UCSD-AML1 (cell line): Measurements from ENCODE around the gene NPIPB9.
"Not testable (repeated sequence)": the region's sequence is repeated elsewhere in the genome, so short reads cannot be mapped to it uniquely, and the experiment has no call there.

ENCODE experiments used
- DNase-seq: peaks from one replicate; lab custom pipeline; 2025; ENCODE audit not compliant: unreplicated experiment; lab: John Stamatoyannopoulos, UW

The NPIPB9 gene

GRCh38 chr16:28751487-28751886 lies at the start of gene NPIPB9:
NPIPB9 (plus strand) TSS chr16:28751787.
- not testable (repeated sequence) for DNase-seq

GRCh38 chr16:28704246-28704645 lies 47.3 kb upstream of the NPIPB9 start:
- DNase-seq, result not testable (repeated sequence)

DNA sequence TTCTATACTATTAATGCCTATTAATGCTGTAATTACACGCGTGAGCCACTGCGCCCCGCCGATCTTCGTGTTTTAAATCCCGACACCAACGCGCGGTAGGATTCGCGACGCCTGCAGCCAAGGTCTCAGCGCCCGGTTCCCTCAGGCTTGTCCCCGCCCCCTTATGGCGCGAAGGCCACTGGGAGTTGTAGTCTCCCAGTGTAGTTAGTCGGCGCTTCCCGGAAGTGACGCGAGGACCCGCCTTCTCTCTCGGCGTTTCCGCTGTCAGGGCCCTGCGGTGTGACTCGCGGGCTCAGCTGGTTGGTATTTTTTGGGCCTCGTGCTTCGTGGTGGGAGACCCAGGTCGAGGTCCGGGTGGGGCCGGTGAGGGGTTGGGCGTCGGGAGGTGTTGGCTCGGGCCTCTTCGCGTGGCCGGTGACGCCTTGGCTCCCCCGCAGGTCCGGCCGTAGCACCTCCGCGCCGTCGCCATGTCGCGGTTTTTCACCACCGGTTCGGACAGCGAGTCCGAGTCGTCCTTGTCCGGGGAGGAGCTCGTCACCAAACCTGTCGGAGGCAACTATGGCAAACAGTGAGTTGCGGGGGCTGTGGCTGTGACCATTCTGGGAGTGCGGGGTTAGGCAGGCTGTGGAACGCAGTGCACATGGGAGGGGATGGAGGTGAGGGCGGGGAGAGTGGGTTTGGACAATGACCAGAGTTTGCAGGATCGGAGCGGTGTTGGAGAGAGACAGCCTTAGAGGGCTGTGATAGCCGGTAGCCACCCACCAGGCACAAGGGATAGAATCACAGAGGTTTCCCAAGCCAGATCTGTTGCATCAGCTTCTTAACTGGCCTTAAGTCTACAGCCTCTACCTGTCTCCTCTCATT lies 40.1 kb upstream of the NPIPB9 start, which contains the start of gene EIF3C:
TSS of gene EIF3C (plus strand) at position 245 of the 864 bp plus-strand sequence. CDS start at position 468, 223 bp downstream.
- not testable (repeated sequence) for DNase-seq

GRCh38 chr16:28722852-28723650 lies 28.5 kb upstream of the NPIPB9 start:
- not testable (repeated sequence) for DNase-seq

DNA sequence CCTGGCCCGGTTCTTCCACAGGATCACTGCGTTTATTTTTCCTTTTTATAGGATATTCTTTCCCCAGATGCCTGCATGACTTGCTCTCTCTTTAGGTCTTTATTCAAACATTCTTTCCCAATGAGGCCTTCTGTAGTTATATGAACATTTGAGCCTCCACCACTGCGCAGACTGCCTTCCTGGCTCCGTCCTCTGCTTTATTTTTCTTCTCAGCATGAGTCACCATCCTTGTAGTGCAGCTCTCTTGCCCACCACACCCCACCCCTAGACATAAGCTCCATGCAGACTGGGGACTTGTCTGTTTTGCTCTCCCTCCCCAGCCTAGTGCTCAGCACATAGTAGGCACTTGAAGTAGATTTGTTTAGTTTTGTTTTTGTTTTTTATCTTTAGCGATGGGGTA lies 20.3 kb upstream of the NPIPB9 start:
- DNase-seq, result not testable (repeated sequence)

GRCh38 chr16:28732455-28733124 lies 19.0 kb upstream of the NPIPB9 start:
- DNase-seq, result not testable (repeated sequence)

- not testable (repeated sequence) for DNase-seq
These were observed 11.8 kb upstream of the NPIPB9 start for GRCh38 chr16:28739787-28740186.

DNA sequence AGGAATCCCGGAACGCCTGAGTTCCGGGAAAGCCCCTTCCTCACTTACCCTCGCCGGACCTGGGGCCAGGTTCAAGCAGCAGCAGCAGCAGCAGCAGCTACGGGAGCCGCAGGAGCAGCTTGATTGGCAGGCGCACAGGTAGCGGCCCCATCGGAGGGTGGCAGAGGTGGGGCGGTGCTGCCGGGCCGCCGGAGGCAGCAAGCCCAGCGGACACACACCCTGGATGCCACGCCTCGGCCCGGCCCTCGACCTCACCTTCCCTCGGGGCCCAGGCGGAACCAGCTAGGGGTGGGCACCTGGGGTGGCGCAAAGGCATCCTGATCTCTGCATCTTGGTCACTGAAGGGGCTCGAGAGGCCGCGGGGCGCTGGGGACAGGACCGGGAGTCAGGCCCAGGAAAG lies 11.0 kb upstream of the NPIPB9 start:
- DNase-seq, result not testable (repeated sequence)

DNA sequence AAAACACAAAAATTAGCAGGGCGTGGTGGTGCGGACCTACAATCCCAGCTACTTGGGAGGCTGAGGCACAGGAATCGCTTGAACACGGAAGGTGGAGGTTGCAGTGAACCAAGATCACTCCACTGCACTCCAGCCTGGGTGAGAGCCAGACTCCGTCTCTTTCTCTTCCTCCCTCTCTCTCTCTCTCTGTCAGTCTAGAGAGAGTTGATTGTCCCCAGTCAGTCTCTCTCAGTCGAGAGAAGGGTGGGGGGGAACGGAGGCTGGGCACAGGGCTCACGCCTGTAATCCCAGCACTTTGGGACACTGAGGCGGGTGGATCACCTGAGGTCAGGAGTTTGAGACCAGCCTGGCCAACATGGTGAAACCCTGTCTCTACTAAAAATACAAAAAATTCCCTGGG lies 10.3 kb upstream of the NPIPB9 start:
- not testable (repeated sequence) for DNase-seq

- DNase-seq, result not testable (repeated sequence)
These were observed 4.8 kb upstream of the NPIPB9 start for GRCh38 chr16:28746618-28747350.

DNA sequence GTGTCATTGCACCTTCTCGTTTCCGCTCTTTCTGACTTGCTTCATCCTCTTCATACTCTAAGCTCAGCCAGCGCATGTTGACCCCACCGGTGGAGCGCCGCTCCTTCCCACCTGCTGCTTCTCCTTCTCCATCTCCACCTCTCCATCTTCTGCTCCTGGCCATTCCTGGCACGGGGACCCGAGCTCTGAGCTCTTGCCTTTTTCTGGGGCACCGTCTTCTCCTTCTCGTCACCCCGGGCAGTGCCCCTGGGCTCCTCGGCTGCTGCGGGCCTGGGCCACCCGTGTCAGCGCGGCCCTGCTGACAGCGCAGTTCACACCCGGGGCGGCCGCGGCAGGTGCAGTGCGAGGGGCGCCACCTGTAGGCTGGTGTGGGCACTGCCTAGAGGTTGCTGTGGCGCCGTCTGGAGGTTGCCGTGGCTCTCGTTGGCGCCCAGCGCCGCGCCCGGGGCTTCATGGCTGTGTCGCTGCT lies 1.6 kb upstream of the NPIPB9 start:
- not testable (repeated sequence) for DNase-seq

GRCh38 chr16:28750469-28751067 lies 1.0 kb upstream of the NPIPB9 start:
- DNase-seq, result not testable (repeated sequence)

- DNase-seq, result not testable (repeated sequence)
These were observed 30.1 kb downstream of the NPIPB9 start for GRCh38 chr16:28781697-28782096.

- not testable (repeated sequence) for DNase-seq
These were observed 30.8 kb downstream of the NPIPB9 start for GRCh38 chr16:28782357-28782756.

DNA sequence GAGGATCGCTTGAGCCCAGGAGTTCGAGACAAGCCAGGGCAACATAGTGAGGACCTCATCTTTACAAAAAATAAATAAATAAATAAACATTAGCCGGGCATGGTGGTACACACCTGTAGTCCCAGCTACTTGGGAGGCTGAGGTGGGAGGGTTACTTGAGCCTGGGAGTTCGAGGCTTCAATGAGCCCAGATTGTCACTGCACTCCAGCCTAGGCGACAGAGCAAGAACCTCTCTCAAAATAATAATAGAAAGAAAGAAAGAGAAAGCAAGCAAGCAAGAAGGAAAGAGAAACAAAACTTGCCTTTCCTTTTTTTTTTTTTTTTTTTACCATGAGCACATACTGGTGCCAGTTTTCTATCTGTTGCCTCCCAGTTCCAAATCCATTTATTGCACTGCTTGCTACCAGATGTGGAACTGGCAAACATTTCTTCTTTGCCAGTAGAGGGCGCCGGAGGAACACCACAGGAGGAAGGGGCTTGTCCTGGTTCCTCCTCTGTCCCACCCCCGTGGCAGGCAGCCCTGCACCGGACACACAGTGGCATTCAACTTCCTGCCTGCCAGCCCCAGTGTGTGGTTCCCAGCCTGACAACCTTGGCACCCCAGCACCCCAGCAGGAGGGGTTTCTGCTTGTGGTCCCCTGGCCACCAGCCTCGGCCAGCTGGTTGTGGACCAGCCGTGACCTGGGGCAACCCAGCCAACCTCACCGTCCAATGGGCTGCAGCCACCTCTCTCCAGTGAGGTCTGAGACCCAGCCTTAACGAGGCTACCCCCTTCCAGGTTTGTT lies 50.8 kb downstream of the NPIPB9 start:
- peak; percentile 23 for DNase-seq

DNA sequence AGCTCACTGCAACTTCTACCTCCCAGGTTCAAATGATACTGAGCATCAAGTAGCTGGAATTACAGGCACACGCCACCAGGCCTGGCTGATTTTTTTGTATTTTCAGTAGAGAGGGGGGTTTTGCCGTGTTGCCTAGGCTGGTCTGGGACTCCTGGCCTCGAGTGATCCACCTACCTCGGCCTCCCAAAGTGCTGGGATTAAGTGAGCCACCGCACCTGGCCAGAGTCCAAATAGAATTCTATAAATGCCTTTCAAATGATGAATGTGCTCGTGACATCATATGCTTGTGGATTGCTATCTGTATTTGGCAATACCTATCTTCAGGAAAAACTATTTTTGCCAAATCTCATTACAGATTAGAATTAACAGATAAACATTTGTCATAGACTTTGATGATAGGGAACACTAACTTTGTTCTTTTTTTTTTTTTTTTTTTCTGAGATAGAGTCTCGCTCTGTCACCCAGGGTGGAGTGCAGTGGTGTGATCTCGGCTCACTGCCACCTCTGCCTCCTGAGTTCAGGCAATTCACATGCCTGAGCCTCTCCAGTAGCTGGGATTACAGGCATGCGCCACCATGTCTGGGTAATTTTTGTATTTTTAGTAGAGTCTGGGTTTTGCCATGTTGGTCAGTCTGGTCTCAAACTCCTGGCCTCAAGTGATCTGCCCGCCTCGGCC lies 56.0 kb downstream of the NPIPB9 start:
- not testable (repeated sequence) for DNase-seq

DNA sequence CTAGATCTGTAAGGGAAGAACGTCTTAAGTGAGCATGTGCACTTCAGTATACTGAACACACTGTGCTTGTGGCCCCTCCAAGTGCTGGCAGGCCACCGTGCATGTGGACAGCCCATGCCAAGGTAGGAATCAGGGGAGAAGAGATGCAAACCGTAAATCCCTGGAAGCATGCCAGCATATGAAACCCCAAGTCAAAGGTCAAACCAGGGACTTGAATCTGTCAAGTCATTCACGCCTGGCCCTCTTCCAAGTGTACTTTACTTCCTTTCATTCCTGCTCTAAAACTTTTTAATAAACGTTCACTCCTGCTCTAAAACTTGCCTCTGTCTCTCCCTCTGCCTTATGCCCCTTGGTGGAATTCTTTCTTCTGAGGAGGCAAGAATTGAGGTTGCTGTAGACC lies 68.4 kb downstream of the NPIPB9 start:
- no peak for DNase-seq

DNA sequence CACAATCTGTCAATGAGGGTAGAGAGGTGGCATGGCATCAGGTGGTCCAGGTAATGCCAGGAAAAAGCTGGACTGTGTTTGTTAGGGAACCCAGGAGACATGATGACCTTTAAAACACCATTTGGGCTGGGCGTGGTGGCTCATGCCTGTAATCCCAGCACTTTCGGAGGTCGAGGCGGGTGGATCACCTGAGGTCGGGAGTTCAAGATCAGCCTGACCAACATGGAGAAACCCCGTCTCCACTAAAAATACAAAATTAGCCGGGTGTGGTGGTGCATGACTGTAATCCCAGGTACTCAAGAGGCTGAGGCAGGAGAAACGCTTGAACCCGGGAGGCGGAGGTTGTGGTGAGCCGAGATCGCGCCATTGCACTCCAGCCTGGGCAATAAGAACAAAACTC lies 69.0 kb downstream of the NPIPB9 start:
- not testable (repeated sequence) for DNase-seq
